Urinary bladder (tissue), 4 donors: ENCODE results near the gene TAS2R13. TPM values are rescaled to one million over a fixed set of nuclear protein-coding genes. Genes with fewer than 3 reads are reported as not detected.

Experiments
- DNase-seq: peaks from one replicate; pipeline ENCODE4 v3.0.0-alpha.2; 2015; ENCODE audit errors: extremely low spot score
- H3K27ac ChIP-seq: one replicate; pipeline ENCODE4 v1.5.1; 2013; ENCODE audit warnings: low read depth, mild to moderate bottlenecking, moderate library complexity
- H3K36me3 ChIP-seq: one replicate; pipeline ENCODE4 v1.6.1; 2013; ENCODE audit warnings: mild to moderate bottlenecking, moderate library complexity; ENCODE audit not compliant: insufficient read depth
- H3K4me1 ChIP-seq: one replicate; pipeline ENCODE4 v1.6.1; 2013; ENCODE audit warnings: mild to moderate bottlenecking, moderate library complexity; ENCODE audit not compliant: insufficient read depth
- H3K4me3 ChIP-seq: one replicate; pipeline ENCODE4 v1.5.1; 2013; ENCODE audit warnings: low read depth, low read length
- WGBS: extraction: QIAGEN DNeasy Blood & Tissue Kit; methylation state at CpG from one replicate; pipeline ENCODE4 v1.1.7; 2013; 5-methylcytosine and 5-hydroxymethylcytosine counted together
- polyA plus RNA-seq: library from polyadenylated mRNA; stranded (reverse); fragments of 200-250 nt; gene quantifications from one replicate; pipeline ENCODE4 v1.2.3, GENCODE V29; 2013
- total RNA-seq: library from RNA; depleted of rRNA; stranded (reverse); fragments of >200 nt; gene quantifications from one replicate; pipeline ENCODE4 v1.2.3, GENCODE V29; 2014
- donor health status: healthy with polysubstance abuse.
- donor health status: healthy.

TAS2R13 gene, protein sequence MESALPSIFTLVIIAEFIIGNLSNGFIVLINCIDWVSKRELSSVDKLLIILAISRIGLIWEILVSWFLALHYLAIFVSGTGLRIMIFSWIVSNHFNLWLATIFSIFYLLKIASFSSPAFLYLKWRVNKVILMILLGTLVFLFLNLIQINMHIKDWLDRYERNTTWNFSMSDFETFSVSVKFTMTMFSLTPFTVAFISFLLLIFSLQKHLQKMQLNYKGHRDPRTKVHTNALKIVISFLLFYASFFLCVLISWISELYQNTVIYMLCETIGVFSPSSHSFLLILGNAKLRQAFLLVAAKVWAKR
- total RNA-seq (14.3 TPM), polyA plus RNA-seq (not detected)

DNA sequence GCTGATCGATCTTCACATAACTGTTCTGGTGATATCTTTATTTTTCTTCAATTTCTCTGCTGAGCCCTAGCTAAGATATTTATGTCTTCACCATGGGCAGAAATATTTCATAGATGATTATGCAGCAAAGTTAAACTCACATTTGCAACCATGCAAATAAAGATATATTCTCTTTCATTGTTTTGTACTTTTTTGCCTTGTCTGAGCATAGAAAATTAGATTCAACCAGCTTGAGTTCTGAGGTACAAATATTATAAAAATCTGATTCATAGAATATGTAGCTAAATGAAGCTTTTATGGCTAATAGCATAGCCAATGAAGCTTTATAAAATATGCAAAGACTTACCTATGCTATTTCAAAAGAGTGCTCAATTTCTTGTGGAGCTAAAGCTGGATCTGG is at the start of gene TAS2R13:
TAS2R13 (minus strand) TSS at position 101 of the 400 bp plus-strand sequence. CDS start 264 bp downstream, outside the sequence.
- no peaks in the 10 kb centered on the region for H3K4me1 ChIP-seq
- H3K4me3 ChIP-seq = no peak within 1 kb of the TSS
- WGBS = 95% methylated on average over 1 of the region's 1 CpG
- no peak within 1 kb of the TSS for H3K27ac ChIP-seq
- no peak for DNase-seq
- no peaks in the 10 kb centered on the region for H3K36me3 ChIP-seq

- Histone ChIP-seq H3K27ac (no peak overlapping the region), H3K4me3 (no peak overlapping the region), H3K36me3 (peaks cover 1% of the 10 kb centered on the region)
Measured at GRCh38 chr12:10957741-10958140, 48.4 kb upstream of the TAS2R13 start.

DNA sequence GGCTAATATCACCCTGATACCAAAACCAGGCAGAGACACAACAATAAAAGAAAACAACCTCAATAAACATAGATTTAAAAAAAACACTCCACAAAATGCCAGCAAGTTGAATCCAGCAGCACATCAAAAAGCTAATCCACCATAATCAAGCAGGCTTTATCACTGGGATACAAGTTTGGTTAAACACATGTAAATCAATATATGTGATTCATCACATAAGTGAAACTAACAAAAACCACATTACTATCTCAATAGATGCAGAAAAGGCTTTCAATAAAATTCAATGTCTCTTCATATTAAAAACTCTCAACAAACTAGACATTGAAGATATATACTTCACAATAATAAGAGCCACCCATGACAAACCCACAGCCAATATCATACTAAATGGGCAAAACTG is 46.7 kb upstream of the TAS2R13 start:
- DNase-seq = no peak
- Histone ChIP-seq H3K27ac (no peak overlapping the region), H3K36me3 (peaks cover 1% of the 10 kb centered on the region), H3K4me3 (no peak overlapping the region), H3K4me1 (no peaks in the 10 kb centered on the region)

More at GRCh38 chr12:10957741-10958140, 48.4 kb upstream of the TAS2R13 start:
- no peak for DNase-seq
- H3K4me1 ChIP-seq = no peaks in the 10 kb centered on the region

DNA sequence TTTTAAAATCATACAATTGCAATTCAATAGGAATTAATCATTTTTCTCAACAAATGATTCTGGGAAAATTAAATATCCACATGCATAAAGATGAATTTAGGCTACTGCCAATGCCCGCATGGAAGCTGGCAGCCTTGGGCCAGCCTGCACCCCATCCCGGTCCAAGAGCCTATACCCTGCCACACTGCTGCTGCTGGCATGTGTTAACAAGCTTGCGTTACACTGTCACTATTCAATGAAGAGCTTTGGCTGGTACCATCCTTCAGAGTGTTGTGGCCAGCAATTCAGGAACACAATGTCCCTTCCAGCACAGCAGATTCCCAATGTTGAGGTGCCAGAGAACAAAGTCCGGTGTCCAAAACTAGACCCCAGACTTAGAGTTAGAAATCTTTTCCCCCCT is 43.3 kb upstream of the TAS2R13 start:
- Histone ChIP-seq H3K36me3 (no peaks in the 10 kb centered on the region), H3K4me3 (no peak overlapping the region), H3K27ac (no peak overlapping the region), H3K4me1 (no peaks in the 10 kb centered on the region)
- DNase-seq = no peak
- WGBS = 97% methylated on average over 4 of the region's 4 CpGs

DNA sequence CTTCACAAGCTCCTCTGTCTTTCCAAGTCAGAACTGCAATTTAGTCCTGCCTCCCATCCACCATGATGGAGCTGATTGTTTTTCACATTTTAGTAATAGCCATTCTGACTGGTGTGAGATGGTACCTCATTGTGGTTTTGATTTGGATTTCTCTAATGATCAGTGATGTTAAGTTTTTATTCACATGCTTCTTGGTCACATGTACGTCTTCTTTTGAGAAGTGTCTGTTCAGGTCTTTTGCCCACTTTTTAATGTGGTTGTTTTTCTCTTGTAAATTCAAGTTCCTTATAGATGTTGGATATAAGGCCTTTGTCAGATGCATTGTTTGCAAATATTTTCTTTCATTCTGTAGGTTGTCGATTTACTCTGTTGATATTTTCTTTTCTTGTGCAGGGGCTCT is 33.8 kb upstream of the TAS2R13 start:
- no peak overlapping the region for H3K4me3 ChIP-seq
- no peak overlapping the region for H3K27ac ChIP-seq
- DNase-seq = no peak
- WGBS = 97% methylated on average over 2 of the region's 2 CpGs
- H3K36me3 ChIP-seq = no peaks in the 10 kb centered on the region
- H3K4me1 ChIP-seq = no peaks in the 10 kb centered on the region

- Histone ChIP-seq H3K4me1 (no peaks in the 10 kb centered on the region), H3K27ac (no peak overlapping the region), H3K4me3 (no peak overlapping the region), H3K36me3 (no peaks in the 10 kb centered on the region)
- no peak for DNase-seq
- 75% methylated on average over 4 of the region's 4 CpGs for WGBS
Measured at GRCh38 chr12:10941916-10942607, 32.7 kb upstream of the TAS2R13 start.

DNA sequence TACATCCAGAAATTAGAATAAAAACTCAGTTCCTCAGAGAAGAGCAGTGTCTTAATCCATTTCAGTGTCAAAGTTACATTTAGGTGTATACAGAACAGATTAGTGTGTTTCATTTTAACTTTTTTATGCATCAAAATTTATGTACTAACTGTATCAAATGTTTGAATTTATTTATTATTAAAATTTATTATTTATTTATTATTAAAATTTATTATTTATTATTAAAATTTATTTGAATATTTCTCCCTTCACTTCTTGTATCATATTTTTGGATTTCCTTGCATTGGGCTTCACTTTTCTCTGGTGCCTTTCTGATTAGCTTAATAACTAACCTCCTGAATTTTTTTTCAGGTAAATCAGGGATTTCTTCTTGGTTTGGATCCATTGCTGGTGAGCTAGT is 32.0 kb upstream of the TAS2R13 start:
- Histone ChIP-seq H3K36me3 (no peaks in the 10 kb centered on the region), H3K27ac (no peak overlapping the region), H3K4me3 (no peak overlapping the region), H3K4me1 (no peaks in the 10 kb centered on the region)
- DNase-seq = no peak

DNA sequence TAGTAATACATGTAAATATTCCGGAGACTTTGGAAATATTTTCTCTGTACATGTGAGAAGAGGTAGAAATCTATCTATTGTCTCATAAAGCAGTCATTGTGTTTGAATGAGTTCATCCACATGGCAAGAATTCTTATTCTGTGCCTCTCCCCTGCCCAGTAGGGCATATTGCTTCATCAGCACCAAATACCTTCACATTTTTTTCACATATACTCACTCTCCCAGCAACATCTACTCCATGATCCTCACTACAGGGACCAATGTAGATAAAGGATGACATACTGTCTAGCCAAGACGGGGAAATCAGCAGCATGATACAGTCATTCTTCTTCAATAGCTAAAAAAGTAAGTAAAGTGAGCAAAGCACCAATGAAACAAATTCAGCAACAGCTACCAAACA is 31.0 kb upstream of the TAS2R13 start:
- 65% methylated on average over 2 of the region's 2 CpGs for WGBS
- H3K27ac ChIP-seq = no peak overlapping the region
- no peak overlapping the region for H3K4me3 ChIP-seq
- DNase-seq = no peak
- H3K36me3 ChIP-seq = no peaks in the 10 kb centered on the region
- no peaks in the 10 kb centered on the region for H3K4me1 ChIP-seq

- no peak within 1 kb of the TSS for H3K27ac ChIP-seq
- no peaks in the 10 kb centered on the region for H3K36me3 ChIP-seq
- H3K4me3 ChIP-seq = no peak within 1 kb of the TSS
- no peaks in the 10 kb centered on the region for H3K4me1 ChIP-seq
- WGBS = 75% methylated on average over 1 of the region's 1 CpG
- DNase-seq = no peak
Measured at GRCh38 chr12:10939163-10939562, 29.8 kb upstream of the TAS2R13 start, which contains the start of gene TAS2R14. Gene TAS2R14 (minus strand): TSS chr12:10939263. CDS start chr12:10939207, 56 bp downstream.

DNA sequence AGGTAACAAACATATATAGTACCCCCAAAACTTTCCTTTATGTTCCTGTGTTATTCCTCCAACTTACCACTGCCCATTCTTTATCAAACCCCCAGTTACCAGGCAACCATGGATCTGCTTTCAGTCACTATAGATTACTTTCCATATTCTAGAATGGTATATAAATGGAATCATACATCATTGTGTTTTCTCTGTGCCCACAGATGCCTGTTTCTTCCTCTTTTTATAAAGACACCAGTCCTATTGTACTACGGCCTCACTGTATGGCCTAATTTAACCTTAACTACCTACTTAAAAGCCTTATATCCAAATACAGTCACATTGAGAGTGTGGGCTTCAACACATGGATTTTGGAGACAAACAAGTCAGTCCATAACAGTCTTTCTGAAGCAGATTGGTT is 27.1 kb upstream of the TAS2R13 start:
- Histone ChIP-seq H3K4me1 (no peaks in the 10 kb centered on the region), H3K27ac (no peak overlapping the region), H3K36me3 (no peaks in the 10 kb centered on the region), H3K4me3 (no peak overlapping the region)
- 94% methylated on average over 1 of the region's 1 CpG for WGBS
- DNase-seq = no peak

DNA sequence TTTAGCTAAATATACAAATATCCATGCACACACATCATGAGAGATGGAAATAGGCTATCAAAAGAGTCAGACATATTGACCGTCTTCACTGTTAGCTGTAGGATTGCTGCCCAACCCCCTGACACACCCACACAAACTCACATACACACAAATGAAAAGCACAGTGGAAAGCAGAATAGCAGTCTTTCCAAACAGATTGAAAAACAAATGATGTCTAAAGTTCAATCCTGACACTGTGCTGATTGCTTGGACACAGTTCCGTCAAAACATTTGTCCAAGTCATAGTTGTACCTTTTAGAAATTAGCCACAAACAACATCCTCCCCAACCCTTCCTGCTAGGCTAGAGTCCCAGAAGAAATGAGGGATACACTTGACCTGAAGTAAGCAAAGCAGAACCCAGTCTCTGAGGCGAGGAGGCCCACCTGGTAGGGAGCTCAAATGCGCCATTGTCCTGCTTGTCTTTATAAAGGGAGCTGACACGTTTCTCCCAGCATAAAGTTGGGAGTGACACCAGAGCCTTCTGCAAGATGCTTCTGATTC is 19.5 kb upstream of the TAS2R13 start, which contains the start of gene PRH2:
PRH2 (plus strand) TSS at position 491 of the 541 bp plus-strand sequence; CDS start at position 529, 38 bp downstream.
- 97% methylated on average over 5 of the region's 5 CpGs for WGBS
- Histone ChIP-seq H3K4me3 (no peak within 1 kb of the TSS), H3K27ac (no peak within 1 kb of the TSS), H3K36me3 (no peaks in the 10 kb centered on the region), H3K4me1 (no peaks in the 10 kb centered on the region)
- no peak for DNase-seq

DNA sequence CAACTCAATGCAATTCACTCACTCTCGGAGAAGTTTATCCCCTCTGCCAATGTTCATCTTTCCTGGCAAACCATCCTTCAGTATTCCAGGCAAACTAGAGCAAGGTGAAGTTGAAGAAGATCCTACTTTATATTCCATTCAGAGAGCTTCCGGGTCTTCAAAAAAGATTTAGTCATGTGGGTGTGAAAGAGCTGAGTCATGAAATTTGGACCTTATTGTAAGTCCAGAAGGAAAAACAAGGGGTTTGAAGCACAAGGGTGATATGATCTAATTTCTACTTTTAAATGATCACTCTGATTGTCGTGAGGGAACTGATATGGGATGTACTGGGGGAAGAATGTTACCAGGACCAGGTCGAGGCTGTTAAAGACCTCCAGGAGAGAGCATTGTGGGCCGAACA is 16.9 kb upstream of the TAS2R13 start:
- Histone ChIP-seq H3K4me1 (no peaks in the 10 kb centered on the region), H3K4me3 (no peak overlapping the region), H3K36me3 (no peaks in the 10 kb centered on the region), H3K27ac (no peak overlapping the region)
- no peak for DNase-seq
- 88% methylated on average over 5 of the region's 5 CpGs for WGBS

DNA sequence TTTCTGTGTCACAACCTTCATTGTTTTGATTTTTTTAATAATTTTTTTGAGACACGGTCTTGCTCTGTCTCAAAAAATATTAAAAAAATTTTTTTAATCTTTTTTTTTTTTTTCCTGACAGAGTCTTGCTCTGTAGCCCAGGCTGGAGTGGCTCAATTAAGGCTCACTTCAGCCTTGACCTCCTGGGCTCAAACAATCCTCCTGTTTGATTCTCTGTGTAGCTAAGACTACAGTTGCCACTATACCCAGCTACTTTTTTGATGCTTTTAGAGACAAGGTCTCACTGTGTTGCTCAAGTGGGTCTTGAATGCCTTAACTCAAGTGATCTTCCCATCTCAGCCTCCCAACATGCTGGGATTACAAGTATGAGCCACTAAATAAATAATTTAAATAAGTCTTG is 10.4 kb upstream of the TAS2R13 start:
- Histone ChIP-seq H3K36me3 (no peaks in the 10 kb centered on the region), H3K27ac (no peak overlapping the region), H3K4me3 (no peak overlapping the region), H3K4me1 (no peaks in the 10 kb centered on the region)
- DNase-seq = no peak
- 93% methylated on average over 1 of the region's 1 CpG for WGBS

- no peak overlapping the region for H3K4me3 ChIP-seq
- 95% methylated on average over 8 of the region's 8 CpGs for WGBS
- no peak for DNase-seq
- no peak overlapping the region for H3K27ac ChIP-seq
- no peaks in the 10 kb centered on the region for H3K36me3 ChIP-seq
- no peaks in the 10 kb centered on the region for H3K4me1 ChIP-seq
Measured at GRCh38 chr12:10910380-10910779, 1.0 kb upstream of the TAS2R13 start.
